22Rv1 (cell line): ENCODE results near the gene CNTRL.

Experiments used
- H3K27ac ChIP-seq: fragments of 450-650 bp; 2 replicates; pipeline ENCODE4 v1.5.1; 2017
- ZFX ChIP-seq: fragments of 450-650 bp; IDR thresholded peaks from 2 replicates; pipeline ENCODE4 v1.6.1; 2017; ENCODE audit warnings: antibody characterized with exemption, borderline replicate concordance
- TF ChIP-seq, protein P1 (sequence below): fragments of 450-650 bp; IDR thresholded peaks from 2 replicates; pipeline ENCODE4 v1.5.1; 2017; ENCODE audit warnings: mild to moderate bottlenecking

Gene CNTRL

DNA sequence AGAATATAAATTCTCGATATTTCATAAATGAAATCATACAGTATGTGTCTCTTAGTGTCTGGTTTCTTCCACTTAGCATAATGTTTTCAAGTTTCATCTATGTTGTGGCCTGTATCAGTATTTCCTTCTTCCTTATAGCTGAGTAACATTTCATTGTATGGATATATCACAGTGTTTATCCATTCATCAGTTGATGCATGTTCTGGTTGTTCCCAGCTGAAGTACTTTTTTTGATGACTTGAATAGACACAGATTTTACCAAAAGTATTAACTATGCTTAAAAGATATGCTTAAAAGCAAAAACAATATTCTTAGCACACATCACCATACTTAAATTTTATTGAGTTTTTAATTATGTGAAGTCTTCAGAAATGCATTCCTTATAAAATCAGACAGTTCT lies 114.3 kb downstream of the CNTRL start:
- H3K27ac ChIP-seq, result no peak overlapping the region
- TF ChIP-seq ZFX, result no peak
- TF ChIP-seq, protein P1, sequence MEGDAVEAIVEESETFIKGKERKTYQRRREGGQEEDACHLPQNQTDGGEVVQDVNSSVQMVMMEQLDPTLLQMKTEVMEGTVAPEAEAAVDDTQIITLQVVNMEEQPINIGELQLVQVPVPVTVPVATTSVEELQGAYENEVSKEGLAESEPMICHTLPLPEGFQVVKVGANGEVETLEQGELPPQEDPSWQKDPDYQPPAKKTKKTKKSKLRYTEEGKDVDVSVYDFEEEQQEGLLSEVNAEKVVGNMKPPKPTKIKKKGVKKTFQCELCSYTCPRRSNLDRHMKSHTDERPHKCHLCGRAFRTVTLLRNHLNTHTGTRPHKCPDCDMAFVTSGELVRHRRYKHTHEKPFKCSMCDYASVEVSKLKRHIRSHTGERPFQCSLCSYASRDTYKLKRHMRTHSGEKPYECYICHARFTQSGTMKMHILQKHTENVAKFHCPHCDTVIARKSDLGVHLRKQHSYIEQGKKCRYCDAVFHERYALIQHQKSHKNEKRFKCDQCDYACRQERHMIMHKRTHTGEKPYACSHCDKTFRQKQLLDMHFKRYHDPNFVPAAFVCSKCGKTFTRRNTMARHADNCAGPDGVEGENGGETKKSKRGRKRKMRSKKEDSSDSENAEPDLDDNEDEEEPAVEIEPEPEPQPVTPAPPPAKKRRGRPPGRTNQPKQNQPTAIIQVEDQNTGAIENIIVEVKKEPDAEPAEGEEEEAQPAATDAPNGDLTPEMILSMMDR, result no peak

DNA sequence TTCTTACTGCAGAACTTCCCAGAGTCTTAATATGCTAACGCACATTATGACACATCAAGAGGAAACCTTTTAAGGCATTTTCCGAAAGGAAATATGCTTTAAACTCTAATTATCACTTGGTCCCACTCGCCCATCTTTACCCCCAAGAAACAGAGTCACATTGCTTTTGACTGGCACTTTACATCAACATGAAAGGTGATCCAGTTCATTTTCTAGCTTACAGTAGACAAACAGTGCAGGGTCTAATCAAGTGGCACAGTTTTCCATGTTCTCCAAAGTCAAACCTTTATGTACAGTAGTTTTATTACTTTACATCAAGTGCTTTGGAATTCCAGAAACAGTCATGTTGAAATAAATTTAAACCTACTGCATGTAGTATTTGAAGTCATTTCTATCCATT lies 114.9 kb downstream of the CNTRL start:
- no peak overlapping the region for H3K27ac ChIP-seq
- TF ChIP-seq, protein P1, result no peak
- TF ChIP-seq ZFX, result no peak

DNA sequence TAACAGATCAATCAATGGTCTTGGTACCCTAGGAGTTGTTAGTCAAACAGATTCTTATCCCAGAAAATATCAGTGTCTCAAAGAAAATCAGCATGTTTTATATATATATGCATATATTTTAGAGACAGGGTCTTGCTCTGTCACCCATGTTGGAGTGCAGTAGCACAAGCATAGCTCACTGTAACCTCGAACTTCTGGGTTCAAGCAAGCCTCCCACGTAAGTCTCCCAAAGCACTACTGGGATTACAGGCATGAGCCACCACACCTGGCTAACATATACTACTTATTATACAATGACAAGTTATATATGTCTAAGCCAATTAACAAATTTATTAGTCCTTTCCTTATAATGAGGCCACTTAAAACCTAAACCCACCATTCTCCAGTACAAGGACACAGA lies 116.5 kb downstream of the CNTRL start:
- no peak overlapping the region for H3K27ac ChIP-seq
- TF ChIP-seq ZFX, result no peak
- TF ChIP-seq, protein P1, result no peak

DNA sequence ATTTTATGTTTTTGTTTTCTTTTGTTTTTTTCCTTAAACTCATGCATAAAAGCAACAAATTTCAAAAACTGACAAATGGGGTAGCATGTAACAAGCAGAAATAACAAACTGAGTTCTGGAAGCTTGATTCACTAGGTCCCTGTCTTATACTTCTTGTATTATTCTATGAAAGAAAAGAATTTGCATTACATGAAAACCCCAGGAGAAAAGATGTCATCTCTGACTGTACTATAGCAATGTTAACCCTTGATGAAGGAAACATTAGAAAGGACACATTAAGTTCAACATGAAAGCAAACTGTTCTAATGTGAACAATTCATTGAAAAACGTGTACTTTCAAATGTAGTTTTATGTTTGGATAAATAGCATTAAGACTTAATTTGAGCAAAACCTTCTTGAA lies 117.8 kb downstream of the CNTRL start:
- no peak for TF ChIP-seq ZFX
- TF ChIP-seq, protein P1, result no peak

DNA sequence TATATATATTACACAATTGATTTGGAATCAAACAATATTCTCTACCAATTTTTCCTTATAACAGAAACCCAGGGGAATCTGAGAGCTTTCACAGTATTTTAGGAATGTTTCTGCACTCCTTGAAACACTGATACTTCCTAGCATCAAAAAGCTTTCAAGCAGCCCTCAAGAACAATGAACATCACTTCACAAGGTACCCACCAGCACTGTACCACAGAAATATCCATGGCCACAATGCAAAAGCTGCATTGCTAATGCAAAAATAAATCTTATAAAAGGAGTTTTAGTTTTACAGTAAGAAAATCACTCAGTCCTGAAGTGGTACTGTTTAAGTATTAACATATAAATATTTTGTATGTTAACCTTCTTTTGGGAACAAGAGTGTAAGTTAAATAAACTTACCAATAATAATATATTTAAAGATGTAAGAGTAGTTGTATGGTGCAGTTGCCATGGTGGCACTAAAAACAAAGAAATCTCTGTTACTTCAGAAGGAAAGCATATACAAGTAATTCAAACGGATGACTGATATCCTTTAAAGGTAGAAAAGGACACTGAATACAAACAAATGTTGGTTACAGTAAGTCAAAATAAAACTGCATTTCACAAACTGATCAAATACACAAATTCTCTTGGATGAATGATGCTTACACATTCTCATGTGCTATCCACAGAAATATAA lies 118.3 kb downstream of the CNTRL start:
- no peak overlapping the region for H3K27ac ChIP-seq
- no peak for TF ChIP-seq ZFX
- TF ChIP-seq, protein P1, result no peak

More for the DNA sequence above, 117.8 kb downstream of the CNTRL start:
- no peak overlapping the region for H3K27ac ChIP-seq

DNA sequence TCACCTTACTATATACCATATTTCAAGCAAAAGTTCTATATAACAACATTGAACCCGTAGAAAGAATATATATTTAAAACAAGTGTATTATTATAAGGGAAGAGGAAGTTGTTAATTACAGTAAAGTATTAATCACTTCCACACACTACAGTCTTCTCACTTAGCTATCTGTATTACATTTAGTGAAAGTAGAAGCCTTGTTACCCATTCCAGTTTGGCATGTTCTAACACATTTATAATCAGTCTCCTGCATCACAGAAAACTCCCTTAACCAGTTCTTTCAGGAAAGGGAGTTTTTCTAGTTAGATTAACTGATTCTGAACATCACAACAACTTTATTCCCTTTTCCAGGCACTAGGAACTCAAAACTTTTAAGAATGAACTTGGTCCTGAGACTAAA lies 120.0 kb downstream of the CNTRL start:
- TF ChIP-seq ZFX, result no peak
- TF ChIP-seq, protein P1, result no peak
- H3K27ac ChIP-seq, result no peak overlapping the region

DNA sequence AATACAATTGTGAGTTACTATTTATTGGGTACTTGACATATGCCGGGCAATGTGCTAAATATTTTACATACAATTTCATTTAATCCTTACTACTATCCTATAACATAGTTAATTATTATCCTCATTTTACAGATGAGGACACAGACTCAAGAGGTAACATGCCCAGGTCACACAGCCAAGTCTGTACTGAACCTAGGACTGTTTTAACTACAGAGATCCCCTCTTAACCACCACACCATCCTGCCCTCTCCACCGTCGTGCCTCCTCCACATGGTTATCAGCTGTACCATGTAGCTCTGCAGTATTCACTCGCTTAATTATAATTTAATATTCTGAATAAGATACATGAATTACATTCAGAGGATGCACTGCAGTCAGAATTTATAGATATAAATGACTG lies 121.6 kb downstream of the CNTRL start:
- TF ChIP-seq, protein P1, result no peak
- no peak for TF ChIP-seq ZFX
- H3K27ac ChIP-seq, result no peak overlapping the region
